Measurements from ENCODE around the gene GORAB. TPM values are rescaled to one million over a fixed set of nuclear protein-coding genes. Genes with fewer than 3 reads are reported as not detected.

The GORAB gene
- total RNA-seq (2014; rRNA removed; shearing (Covaris generic)): 12.4 and 16.0 TPM in 2 replicates

GRCh38 chr1:170531758-170532657 is at the start of gene GORAB:
GORAB (plus strand) TSS chr1:170532166; CDS start chr1:170532224, 58 bp downstream.

Other genes with a start within 250 kb of the GORAB start
- 28.9 and 34.6 TPM in 2 replicates for gene PRRX1, start 132.0 kb downstream of the GORAB start, total RNA-seq (2014; rRNA removed; shearing (Covaris generic))

All from A375 (cell line).